ENCODE measurements around the gene GPX8. TPM values are rescaled to one million over a fixed set of nuclear protein-coding genes. Genes with fewer than 3 reads are reported as not detected.
A peak's percentile ranks its signal among the peaks of the same experiment; 100 is the strongest.

GPX8 gene
- total and polyA plus RNA-seq, 2 of the 13 experiments (the other 11 are each of a cell fraction or from before 2014, with no cell fraction given): 0.33 to 0.94 TPM

DNA sequence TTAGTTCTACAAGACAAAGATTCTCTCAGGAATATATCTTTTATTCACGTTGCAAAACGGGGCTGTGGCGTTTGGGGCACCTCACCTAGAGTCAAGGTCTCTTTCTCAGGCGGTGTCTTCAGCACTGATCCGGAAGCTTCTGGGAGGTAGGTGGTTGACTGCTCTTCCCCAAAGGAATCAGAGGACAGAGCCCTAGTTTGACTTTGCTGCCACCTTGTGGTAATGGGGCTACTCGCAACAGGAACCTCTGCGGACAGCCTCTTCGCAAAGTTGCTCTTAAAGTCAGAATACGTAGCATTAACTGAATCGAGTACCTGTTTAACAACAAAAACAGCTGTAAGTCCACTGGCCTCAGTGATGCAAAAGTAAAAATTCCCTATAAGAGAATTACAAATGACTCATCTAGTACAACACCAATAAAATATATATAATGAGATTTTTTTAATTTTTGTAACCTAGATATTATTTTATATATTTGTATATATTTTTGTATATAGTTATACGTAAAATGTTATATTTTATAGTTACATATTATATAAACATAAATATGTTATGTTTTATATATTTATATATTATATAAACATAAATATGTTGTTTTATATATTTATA is 13.3 kb upstream of the GPX8 start (continued):
- TF ChIP-seq HNF4G (IDR thresholded peaks at IDR 0.05; ENCODE audit: borderline replicate concordance, low read depth, low read length) (no peak), HNF4G (CRISPR knock-in tag; IDR thresholded peaks at IDR 0.05; ENCODE audit: borderline replicate concordance, low read depth) (no peak), BORCS8-MEF2B (CRISPR knock-in tag; IDR thresholded peaks at IDR 0.05) (0 out of 2 replicates have a peak, but pooled peaks have one; percentile 26), ARID5B (CRISPR knock-in tag; IDR thresholded peaks at IDR 0.05) (no peak), IRF2 (CRISPR knock-in tag; IDR thresholded peaks at IDR 0.05) (0 out of 2 replicates have a peak, but pooled peaks have one; percentile 25), PHF20 (CRISPR knock-in tag; IDR thresholded peaks at IDR 0.05) (no peak), DNMT1 (CRISPR knock-in tag; IDR thresholded peaks at IDR 0.05) (no peak)
- TF ChIP-seq, protein P1, sequence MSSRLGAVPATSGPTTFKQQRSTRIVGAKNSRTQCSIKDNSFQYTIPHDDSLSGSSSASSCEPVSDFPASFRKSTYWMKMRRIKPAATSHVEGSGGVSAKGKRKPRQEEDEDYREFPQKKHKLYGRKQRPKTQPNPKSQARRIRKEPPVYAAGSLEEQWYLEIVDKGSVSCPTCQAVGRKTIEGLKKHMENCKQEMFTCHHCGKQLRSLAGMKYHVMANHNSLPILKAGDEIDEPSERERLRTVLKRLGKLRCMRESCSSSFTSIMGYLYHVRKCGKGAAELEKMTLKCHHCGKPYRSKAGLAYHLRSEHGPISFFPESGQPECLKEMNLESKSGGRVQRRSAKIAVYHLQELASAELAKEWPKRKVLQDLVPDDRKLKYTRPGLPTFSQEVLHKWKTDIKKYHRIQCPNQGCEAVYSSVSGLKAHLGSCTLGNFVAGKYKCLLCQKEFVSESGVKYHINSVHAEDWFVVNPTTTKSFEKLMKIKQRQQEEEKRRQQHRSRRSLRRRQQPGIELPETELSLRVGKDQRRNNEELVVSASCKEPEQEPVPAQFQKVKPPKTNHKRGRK (CRISPR knock-in tag; IDR thresholded peaks at IDR 0.05): no peak
- TF ChIP-seq, protein P2, sequence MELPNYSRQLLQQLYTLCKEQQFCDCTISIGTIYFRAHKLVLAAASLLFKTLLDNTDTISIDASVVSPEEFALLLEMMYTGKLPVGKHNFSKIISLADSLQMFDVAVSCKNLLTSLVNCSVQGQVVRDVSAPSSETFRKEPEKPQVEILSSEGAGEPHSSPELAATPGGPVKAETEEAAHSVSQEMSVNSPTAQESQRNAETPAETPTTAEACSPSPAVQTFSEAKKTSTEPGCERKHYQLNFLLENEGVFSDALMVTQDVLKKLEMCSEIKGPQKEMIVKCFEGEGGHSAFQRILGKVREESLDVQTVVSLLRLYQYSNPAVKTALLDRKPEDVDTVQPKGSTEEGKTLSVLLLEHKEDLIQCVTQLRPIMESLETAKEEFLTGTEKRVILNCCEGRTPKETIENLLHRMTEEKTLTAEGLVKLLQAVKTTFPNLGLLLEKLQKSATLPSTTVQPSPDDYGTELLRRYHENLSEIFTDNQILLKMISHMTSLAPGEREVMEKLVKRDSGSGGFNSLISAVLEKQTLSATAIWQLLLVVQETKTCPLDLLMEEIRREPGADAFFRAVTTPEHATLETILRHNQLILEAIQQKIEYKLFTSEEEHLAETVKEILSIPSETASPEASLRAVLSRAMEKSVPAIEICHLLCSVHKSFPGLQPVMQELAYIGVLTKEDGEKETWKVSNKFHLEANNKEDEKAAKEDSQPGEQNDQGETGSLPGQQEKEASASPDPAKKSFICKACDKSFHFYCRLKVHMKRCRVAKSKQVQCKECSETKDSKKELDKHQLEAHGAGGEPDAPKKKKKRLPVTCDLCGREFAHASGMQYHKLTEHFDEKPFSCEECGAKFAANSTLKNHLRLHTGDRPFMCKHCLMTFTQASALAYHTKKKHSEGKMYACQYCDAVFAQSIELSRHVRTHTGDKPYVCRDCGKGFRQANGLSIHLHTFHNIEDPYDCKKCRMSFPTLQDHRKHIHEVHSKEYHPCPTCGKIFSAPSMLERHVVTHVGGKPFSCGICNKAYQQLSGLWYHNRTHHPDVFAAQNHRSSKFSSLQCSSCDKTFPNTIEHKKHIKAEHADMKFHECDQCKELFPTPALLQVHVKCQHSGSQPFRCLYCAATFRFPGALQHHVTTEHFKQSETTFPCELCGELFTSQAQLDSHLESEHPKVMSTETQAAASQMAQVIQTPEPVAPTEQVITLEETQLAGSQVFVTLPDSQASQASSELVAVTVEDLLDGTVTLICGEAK (IDR thresholded peaks at IDR 0.05): no peak
- TF ChIP-seq, protein P2 (CRISPR knock-in tag; IDR thresholded peaks at IDR 0.05): no peak
- TF ChIP-seq, protein P3, sequence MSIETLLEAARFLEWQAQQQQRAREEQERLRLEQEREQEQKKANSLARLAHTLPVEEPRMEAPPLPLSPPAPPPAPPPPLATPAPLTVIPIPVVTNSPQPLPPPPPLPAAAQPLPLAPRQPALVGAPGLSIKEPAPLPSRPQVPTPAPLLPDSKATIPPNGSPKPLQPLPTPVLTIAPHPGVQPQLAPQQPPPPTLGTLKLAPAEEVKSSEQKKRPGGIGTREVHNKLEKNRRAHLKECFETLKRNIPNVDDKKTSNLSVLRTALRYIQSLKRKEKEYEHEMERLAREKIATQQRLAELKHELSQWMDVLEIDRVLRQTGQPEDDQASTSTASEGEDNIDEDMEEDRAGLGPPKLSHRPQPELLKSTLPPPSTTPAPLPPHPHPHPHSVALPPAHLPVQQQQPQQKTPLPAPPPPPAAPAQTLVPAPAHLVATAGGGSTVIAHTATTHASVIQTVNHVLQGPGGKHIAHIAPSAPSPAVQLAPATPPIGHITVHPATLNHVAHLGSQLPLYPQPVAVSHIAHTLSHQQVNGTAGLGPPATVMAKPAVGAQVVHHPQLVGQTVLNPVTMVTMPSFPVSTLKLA (IDR thresholded peaks at IDR 0.05): no peak

Data from HepG2 (cell line).